Neural progenitor cell (in vitro differentiated cells): ENCODE measurements around the gene OR12D1. TPM values are rescaled to one million over a fixed set of nuclear protein-coding genes. Genes with fewer than 3 reads are reported as not detected.

Experiments
- DNase-seq: peaks from one replicate; pipeline ENCODE4 v3.0.0-alpha.2; 2016; ENCODE audit warnings: low spot score
- H2AFZ ChIP-seq: fragments of 200-600 bp; sonication (generic); replicated peaks from 2 replicates; pipeline ENCODE4 v1.6.1; 2016; ENCODE audit warnings: antibody characterized with exemption
- H3F3A ChIP-seq: fragments of 200-600 bp; sonication (generic); 2 replicates; pipeline ENCODE4 v1.6.1; 2016; ENCODE audit warnings: antibody characterized with exemption, low read depth
- H3K27ac ChIP-seq: fragments of 200-600 bp; sonication (generic); 2 replicates; pipeline ENCODE4 v1.5.1; 2016; ENCODE audit warnings: mild to moderate bottlenecking
- H3K27me3 ChIP-seq: fragments of 200-600 bp; sonication (generic); 2 replicates; pipeline ENCODE4 v1.6.1; 2016; ENCODE audit warnings: mild to moderate bottlenecking, moderate library complexity
- H3K36me3 ChIP-seq: fragments of 200-600 bp; sonication (generic); 2 replicates; pipeline ENCODE4 v1.5.1; 2016
- H3K4me1 ChIP-seq: fragments of 200-600 bp; sonication (generic); 2 replicates; pipeline ENCODE4 v1.6.1; 2016; ENCODE audit warnings: mixed run types
- H3K4me2 ChIP-seq: fragments of 200-600 bp; sonication (generic); 2 replicates; pipeline ENCODE4 v1.6.1; 2016
- H3K4me3 ChIP-seq: fragments of 200-600 bp; sonication (generic); 2 replicates; pipeline ENCODE4 v1.5.1; 2016
- H3K79me2 ChIP-seq: fragments of 200-600 bp; sonication (generic); 2 replicates; pipeline ENCODE4 v1.6.1; 2016; ENCODE audit warnings: low read depth
- H3K9ac ChIP-seq: fragments of 200-600 bp; sonication (generic); 2 replicates; pipeline ENCODE4 v1.6.1; 2016
- H3K9me3 ChIP-seq: fragments of 200-600 bp; sonication (generic); 2 replicates; pipeline ENCODE4 v1.5.1; 2016; ENCODE audit warnings: low read depth
- H4K20me1 ChIP-seq: fragments of 200-600 bp; sonication (generic); 2 replicates; pipeline ENCODE4 v1.6.1; 2016; ENCODE audit warnings: low read depth
- H3K27ac Mint-ChIP-seq: 3 replicates; pipeline ENCODE4 v1.8.0; 2021; ENCODE audit warnings: mixed read lengths
- H3K27me3 Mint-ChIP-seq: 2 replicates; pipeline ENCODE4 v1.8.0; 2022; ENCODE audit warnings: low read depth, mild to moderate bottlenecking, inconsistent platforms, moderate library complexity, mixed read lengths; ENCODE audit not compliant: insufficient read depth
- H3K36me3 Mint-ChIP-seq: 3 replicates; pipeline ENCODE4 v1.8.0; 2021; ENCODE audit warnings: mixed read lengths
- H3K4me1 Mint-ChIP-seq: 3 replicates; pipeline ENCODE4 v1.8.0; 2021; ENCODE audit warnings: mixed read lengths
- H3K4me3 Mint-ChIP-seq: 3 replicates; pipeline ENCODE4 v1.8.0; 2021; ENCODE audit warnings: mild to moderate bottlenecking, moderate library complexity, mixed read lengths
- H3K9me3 Mint-ChIP-seq: 3 replicates; pipeline ENCODE4 v1.8.0; 2020; ENCODE audit warnings: mixed read lengths
- EZH2 ChIP-seq: fragments of 200-600 bp; sonication (generic); IDR thresholded peaks from 2 replicates; pipeline ENCODE4 v1.6.1; 2017; ENCODE audit warnings: antibody characterized with exemption, mild to moderate bottlenecking, moderate library complexity
- EZH2phosphoT487 ChIP-seq: fragments of 200-600 bp; sonication (generic); IDR thresholded peaks from 2 replicates; pipeline ENCODE4 v1.6.1; 2017; ENCODE audit warnings: antibody characterized with exemption
- total RNA-seq: library from RNA; depleted of rRNA; stranded (reverse); fragments of >200 nt; gene quantifications from 2 replicates; pipeline ENCODE4 v1.2.3, GENCODE V29; 2015; ENCODE audit warnings: low replicate concordance
- TF ChIP-seq, protein P1 (sequence below): fragments of 200-600 bp; sonication (generic); IDR thresholded peaks from 2 replicates; pipeline ENCODE4 v1.5.1; 2017; ENCODE audit warnings: antibody characterized with exemption, mild to moderate bottlenecking

The OR12D1 gene
- total RNA-seq, 1 donor from 2014 or later: not detected

- Mint-ChIP-seq H3K4me1 (no peaks in the 10 kb centered on the region), H3K27ac (no peak overlapping the region), H3K36me3 (no peaks in the 10 kb centered on the region), H3K27me3 (no peaks in the 10 kb centered on the region), H3K4me3 (no peak overlapping the region), H3K9me3 (no peaks in the 10 kb centered on the region)
- Histone ChIP-seq H3K79me2 (no peaks in the 10 kb centered on the region), H2AFZ (no peak overlapping the region), H3K4me3 (no peak overlapping the region), H3K27me3 (no peaks in the 10 kb centered on the region), H3K27ac (no peak overlapping the region), H3K9me3 (no peaks in the 10 kb centered on the region), H3K9ac (no peak overlapping the region), H3K36me3 (no peaks in the 10 kb centered on the region), H4K20me1 (no peaks in the 10 kb centered on the region), H3F3A (no peaks in the 10 kb centered on the region), H3K4me2 (no peak overlapping the region), H3K4me1 (no peaks in the 10 kb centered on the region)
- DNase-seq: no peak
- TF ChIP-seq EZH2phosphoT487 (no peak), EZH2 (no peak)
- TF ChIP-seq, protein P1, sequence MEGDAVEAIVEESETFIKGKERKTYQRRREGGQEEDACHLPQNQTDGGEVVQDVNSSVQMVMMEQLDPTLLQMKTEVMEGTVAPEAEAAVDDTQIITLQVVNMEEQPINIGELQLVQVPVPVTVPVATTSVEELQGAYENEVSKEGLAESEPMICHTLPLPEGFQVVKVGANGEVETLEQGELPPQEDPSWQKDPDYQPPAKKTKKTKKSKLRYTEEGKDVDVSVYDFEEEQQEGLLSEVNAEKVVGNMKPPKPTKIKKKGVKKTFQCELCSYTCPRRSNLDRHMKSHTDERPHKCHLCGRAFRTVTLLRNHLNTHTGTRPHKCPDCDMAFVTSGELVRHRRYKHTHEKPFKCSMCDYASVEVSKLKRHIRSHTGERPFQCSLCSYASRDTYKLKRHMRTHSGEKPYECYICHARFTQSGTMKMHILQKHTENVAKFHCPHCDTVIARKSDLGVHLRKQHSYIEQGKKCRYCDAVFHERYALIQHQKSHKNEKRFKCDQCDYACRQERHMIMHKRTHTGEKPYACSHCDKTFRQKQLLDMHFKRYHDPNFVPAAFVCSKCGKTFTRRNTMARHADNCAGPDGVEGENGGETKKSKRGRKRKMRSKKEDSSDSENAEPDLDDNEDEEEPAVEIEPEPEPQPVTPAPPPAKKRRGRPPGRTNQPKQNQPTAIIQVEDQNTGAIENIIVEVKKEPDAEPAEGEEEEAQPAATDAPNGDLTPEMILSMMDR: no peak
Observed at GRCh38 chr6:29466241-29466640, 51.5 kb downstream of the OR12D1 start.

Other genes starting within 250 kb of the OR12D1 start
- gene OR2J2, start 244.0 kb upstream of the OR12D1 start, total RNA-seq: 0.09 TPM in 1 of 2 replicates, not detected in the other
- gene OR14J1, start 113.2 kb upstream of the OR12D1 start, total RNA-seq: 0.03 TPM in 1 of 2 replicates, not detected in the other
- gene OR5V1, start 46.1 kb upstream of the OR12D1 start, total RNA-seq: not detected in 2 replicates
- not detected in 2 replicates for gene OR12D3, start 39.6 kb upstream of the OR12D1 start, total RNA-seq
- not detected in 2 replicates for gene OR12D2, start 19.3 kb upstream of the OR12D1 start, total RNA-seq
- not detected in 2 replicates for gene OR10C1, start 24.4 kb downstream of the OR12D1 start, total RNA-seq
- gene OR11A1, start 42.1 kb downstream of the OR12D1 start, total RNA-seq: not detected in 2 replicates
- gene OR2H1, start 42.2 kb downstream of the OR12D1 start, total RNA-seq: not detected in 2 replicates
- not detected in 2 replicates for gene MAS1L, start 73.0 kb downstream of the OR12D1 start, total RNA-seq
- not detected in 2 replicates for gene UBD, start 144.8 kb downstream of the OR12D1 start, total RNA-seq
- gene OR2H2, start 170.2 kb downstream of the OR12D1 start, total RNA-seq: not detected in 2 replicates
- gene GABBR1, start 218.3 kb downstream of the OR12D1 start, total RNA-seq: 25.4 and 37.4 TPM in 2 replicates
- gene MOG, start 242.2 kb downstream of the OR12D1 start, total RNA-seq: not detected in 2 replicates